B cell (primary cell): ENCODE data around the gene ASB9.

Experiments
- CTCF ChIP-seq: fragments of 200-600 bp; IDR thresholded peaks from one replicate; pipeline ENCODE4 v1.8.0; 2022; ENCODE audit warnings: antibody characterized with exemption, mild to moderate bottlenecking
- EZH2 ChIP-seq: IDR thresholded peaks from 2 replicates; pipeline ENCODE4 v1.6.1; 2012; ENCODE audit warnings: borderline replicate concordance, low read depth, mild to moderate bottlenecking, moderate library complexity, low read length; ENCODE audit not compliant: insufficient read depth, poor library complexity, severe bottlenecking

GRCh38 chrX:15207994-15208393, 61.9 kb downstream of the ASB9 start:
- no peak for TF ChIP-seq EZH2
- no peak for TF ChIP-seq CTCF
